ENCODE results near the gene BMPR1B. TPM values are rescaled to one million over a fixed set of nuclear protein-coding genes. Genes with fewer than 3 reads are reported as not detected.

The BMPR1B gene
- total and polyA plus RNA-seq, 2 experiments from 2014 or later, result 1.6 to 3.3 TPM

GRCh38 chr4:94852616-94853015, 94.9 kb downstream of the BMPR1B start:
- no peaks in the 10 kb centered on the region for H3K79me2 ChIP-seq
- H3K4me2 ChIP-seq, result no peak overlapping the region
- no peaks in the 10 kb centered on the region for H3K9me3 ChIP-seq (ENCODE audit: low read depth)
- 80% methylated on average over 1 of the region's 1 CpG for WGBS (ENCODE audit: low lambda C conversion rate, missing lambda C conversion rate)
- DNase-seq (ENCODE audit: low spot score), result no peak
- H3K27me3 ChIP-seq, result no peaks in the 10 kb centered on the region
- H3K4me1 ChIP-seq (ENCODE audit: insufficient read depth), result no peaks in the 10 kb centered on the region
- H3K9me2 ChIP-seq (replicated peaks; ENCODE audit: insufficient read depth), result no peaks in the 10 kb centered on the region
- H3K4me3 ChIP-seq, result no peak overlapping the region
- H4K20me1 ChIP-seq (ENCODE audit: insufficient read depth, poor library complexity, severe bottlenecking), result no peaks in the 10 kb centered on the region
- H2AFZ ChIP-seq, result no peak overlapping the region
- TF ChIP-seq CTCF (IDR thresholded peaks at IDR 0.05; ENCODE audit: poor library complexity), result no peak
- TF ChIP-seq EZH2phosphoT487 (IDR thresholded peaks at IDR 0.05; ENCODE audit: low read depth, severe bottlenecking, unreplicated experiment), result no peak
- no peak for TF ChIP-seq EZH2 (IDR thresholded peaks at IDR 0.05; ENCODE audit: borderline replicate concordance)
- H3K36me3 ChIP-seq (replicated peaks; ENCODE audit: insufficient read depth, low read depth), result no peaks in the 10 kb centered on the region
- no peak overlapping the region for H3K27ac ChIP-seq

GRCh38 chr4:94856030-94856429, 98.3 kb downstream of the BMPR1B start:
- Histone ChIP-seq H3K4me3 (no peak overlapping the region), H3K27me3 (no peaks in the 10 kb centered on the region), H3K36me3 (replicated peaks; ENCODE audit: insufficient read depth, low read depth) (no peaks in the 10 kb centered on the region), H3K9me3 (ENCODE audit: low read depth) (no peaks in the 10 kb centered on the region), H2AFZ (no peak overlapping the region), H3K4me2 (no peak overlapping the region), H3K9me2 (replicated peaks; ENCODE audit: insufficient read depth) (no peaks in the 10 kb centered on the region), H3K27ac (no peak overlapping the region), H3K79me2 (no peaks in the 10 kb centered on the region), H3K4me1 (ENCODE audit: insufficient read depth) (no peaks in the 10 kb centered on the region), H4K20me1 (ENCODE audit: insufficient read depth, poor library complexity, severe bottlenecking) (no peaks in the 10 kb centered on the region)
- no peak for DNase-seq (ENCODE audit: low spot score)
- WGBS (ENCODE audit: low lambda C conversion rate, missing lambda C conversion rate), result 84% methylated on average over 3 of the region's 3 CpGs
- TF ChIP-seq EZH2phosphoT487 (IDR thresholded peaks at IDR 0.05; ENCODE audit: low read depth, severe bottlenecking, unreplicated experiment), result no peak
- TF ChIP-seq EZH2 (IDR thresholded peaks at IDR 0.05; ENCODE audit: borderline replicate concordance), result no peak
- TF ChIP-seq CTCF (IDR thresholded peaks at IDR 0.05; ENCODE audit: poor library complexity), result no peak

GRCh38 chr4:94870146-94870545, 112.4 kb downstream of the BMPR1B start:
- no peaks in the 10 kb centered on the region for H3K9me2 ChIP-seq (replicated peaks; ENCODE audit: insufficient read depth)
- TF ChIP-seq CTCF (IDR thresholded peaks at IDR 0.05; ENCODE audit: poor library complexity), result no peak
- no peak for TF ChIP-seq EZH2phosphoT487 (IDR thresholded peaks at IDR 0.05; ENCODE audit: low read depth, severe bottlenecking, unreplicated experiment)
- no peak for TF ChIP-seq EZH2 (IDR thresholded peaks at IDR 0.05; ENCODE audit: borderline replicate concordance)
- H3K27ac ChIP-seq, result no peak overlapping the region
- no peaks in the 10 kb centered on the region for H3K36me3 ChIP-seq (replicated peaks; ENCODE audit: insufficient read depth, low read depth)
- peaks cover 6% of the 10 kb centered on the region for H3K4me1 ChIP-seq (ENCODE audit: insufficient read depth)
- no peak overlapping the region for H2AFZ ChIP-seq
- no peak overlapping the region for H3K4me3 ChIP-seq
- no peak overlapping the region for H3K4me2 ChIP-seq
- H3K9me3 ChIP-seq (ENCODE audit: low read depth), result no peaks in the 10 kb centered on the region
- DNase-seq (ENCODE audit: low spot score), result no peak
- no peaks in the 10 kb centered on the region for H4K20me1 ChIP-seq (ENCODE audit: insufficient read depth, poor library complexity, severe bottlenecking)
- WGBS (ENCODE audit: low lambda C conversion rate, missing lambda C conversion rate), result 69% methylated on average over 2 of the region's 2 CpGs
- H3K79me2 ChIP-seq, result no peaks in the 10 kb centered on the region
- H3K27me3 ChIP-seq, result no peaks in the 10 kb centered on the region

All from hepatocyte (in vitro differentiated cells).